EH (cell line): ENCODE results near the gene CLDN20.

Experiments used
- DNase-seq: peaks from one replicate; pipeline ENCODE4 v3.0.0-alpha.2; 2015; ENCODE audit warnings: low read depth

CLDN20 gene

DNA sequence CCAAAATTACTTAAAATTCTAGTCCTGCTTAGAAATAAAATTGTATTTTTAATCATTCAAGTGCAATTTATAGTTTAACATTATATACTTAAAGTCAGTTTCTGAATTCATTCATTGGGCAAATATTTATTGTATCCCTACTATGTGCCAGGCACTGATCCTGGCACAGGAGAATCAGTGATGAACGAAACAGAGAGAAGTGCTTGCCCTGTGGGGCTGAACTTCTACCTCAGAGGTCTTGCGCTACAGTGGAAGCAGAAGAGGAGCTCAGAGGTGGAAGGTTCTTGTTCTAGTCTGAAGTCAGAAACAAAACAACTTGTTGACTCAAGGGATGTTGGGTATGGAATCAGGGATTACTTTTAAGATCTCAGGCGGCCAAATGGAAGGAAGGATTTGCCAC lies 6.0 kb downstream of the CLDN20 start:
- DNase-seq = no peak

DNA sequence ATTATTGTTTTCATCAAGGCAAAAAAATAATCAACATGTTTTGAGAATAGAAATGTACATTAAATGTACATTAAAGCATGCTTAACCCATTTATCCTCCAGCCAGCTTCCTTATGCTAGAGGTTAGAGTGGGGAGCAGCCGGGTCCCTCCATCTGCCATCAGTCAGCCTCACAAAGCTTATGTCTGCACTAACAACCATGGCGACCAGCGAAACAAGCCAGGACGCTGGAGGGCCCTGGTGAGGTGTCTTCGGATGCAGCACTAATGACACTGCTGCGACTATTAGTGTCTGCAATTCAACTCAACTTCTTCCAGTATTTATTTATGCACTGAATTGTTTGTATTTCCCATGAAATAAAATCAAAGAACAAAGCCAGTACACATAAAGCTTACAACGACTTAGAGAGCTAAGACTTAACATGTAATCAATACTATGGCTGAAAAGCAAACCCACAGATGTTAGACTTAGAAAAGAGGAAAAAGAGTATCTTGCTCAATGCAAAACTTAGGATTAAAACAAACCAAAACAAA lies 6.8 kb downstream of the CLDN20 start:
- no peak for DNase-seq

DNA sequence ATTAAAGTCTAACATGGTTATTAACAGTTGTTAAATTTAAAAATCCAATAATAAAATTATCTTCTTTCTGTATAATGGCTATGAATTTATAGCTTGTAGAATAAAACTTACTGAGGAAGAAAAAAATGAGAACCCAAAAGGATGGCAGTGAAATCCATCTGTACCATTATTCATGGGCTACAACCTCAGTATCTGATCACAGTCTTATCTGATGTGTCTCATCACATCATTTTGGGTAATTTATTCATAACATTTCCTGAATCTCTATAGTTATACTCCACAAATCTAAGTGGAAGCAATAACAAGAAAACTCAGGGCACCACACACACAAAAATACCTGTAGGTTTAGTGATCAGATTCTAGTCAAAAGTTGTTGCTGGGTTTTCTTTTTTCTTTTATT lies 7.3 kb downstream of the CLDN20 start:
- no peak for DNase-seq

DNA sequence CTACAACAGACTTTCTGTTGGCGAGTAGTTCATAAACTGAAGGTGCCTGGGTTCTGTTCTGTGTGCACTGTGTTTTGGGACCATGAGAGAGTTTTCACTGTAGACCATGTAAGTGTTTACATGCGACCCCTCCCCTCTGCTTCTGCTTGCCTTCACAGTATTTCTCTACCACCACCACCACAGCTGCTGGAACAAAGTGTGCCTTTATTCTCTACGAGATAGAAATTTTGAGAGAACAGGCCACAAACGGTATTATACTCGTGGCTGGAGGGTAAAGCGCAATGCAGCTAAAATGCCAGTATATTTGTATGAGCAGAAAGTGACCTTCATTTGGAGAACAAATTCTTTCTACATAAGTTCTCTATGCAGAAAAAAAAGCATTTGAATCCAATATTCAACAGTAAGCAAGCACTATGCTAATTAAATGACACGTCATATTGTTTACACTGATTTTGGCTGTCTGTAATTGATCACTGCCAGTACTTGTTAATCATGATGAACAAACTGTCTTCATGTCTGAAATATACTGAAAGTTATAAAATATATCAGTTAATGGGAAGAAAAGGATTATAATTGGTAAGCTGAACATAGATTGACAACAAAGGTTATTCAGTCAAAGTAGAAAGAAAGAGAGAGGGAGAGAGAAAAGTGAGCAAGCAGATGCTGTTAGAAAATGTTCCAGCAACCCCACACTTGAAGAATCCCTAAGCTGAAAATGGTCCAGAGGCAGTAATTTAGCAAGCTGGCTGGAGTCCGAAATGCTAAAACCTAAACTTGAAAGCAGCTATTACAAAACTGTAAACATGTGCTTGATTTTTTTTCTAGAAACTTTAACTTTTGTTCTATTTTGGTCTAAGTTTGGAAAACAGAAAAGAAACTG lies 8.8 kb downstream of the CLDN20 start:
- peak; percentile 25 for DNase-seq

DNA sequence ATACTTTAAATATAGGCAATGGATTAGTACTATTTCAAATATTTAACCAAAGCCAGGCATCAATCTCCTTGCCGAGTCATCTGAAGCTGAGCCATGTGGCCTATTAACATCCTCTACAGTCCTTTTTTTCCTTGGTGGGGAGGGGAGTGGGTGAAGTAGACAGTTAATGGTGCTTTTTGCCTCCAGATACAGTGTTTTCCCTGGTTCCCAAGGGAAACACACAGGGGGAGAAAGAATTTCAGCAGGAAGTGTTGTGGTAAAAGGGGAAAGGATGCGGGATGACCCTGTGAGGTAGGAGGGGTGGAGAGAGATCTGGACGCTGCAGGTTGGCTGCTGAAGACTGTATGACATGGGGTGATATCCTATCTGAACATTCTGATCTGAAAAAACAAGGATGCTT lies 9.6 kb downstream of the CLDN20 start:
- DNase-seq = peak; percentile 90

DNA sequence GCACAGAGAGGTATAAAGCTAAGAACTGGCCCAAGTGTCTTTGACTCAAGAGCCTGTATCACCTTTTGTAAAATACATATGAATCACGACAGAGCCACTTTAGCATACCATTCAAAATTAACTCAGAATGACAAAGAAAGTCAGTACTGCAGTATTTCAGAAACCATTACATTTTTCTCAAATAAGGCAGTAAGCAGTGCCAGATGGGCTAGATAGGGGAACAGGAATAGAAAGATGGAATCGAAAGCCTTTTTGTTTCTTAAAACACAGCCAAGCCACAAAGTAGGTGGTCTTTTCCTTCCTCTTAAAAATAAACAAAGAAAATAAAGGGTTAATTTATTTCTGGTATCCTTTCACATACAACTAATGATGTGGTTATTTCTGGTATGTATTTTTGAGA lies 10.3 kb downstream of the CLDN20 start:
- peak; percentile 70 for DNase-seq

DNA sequence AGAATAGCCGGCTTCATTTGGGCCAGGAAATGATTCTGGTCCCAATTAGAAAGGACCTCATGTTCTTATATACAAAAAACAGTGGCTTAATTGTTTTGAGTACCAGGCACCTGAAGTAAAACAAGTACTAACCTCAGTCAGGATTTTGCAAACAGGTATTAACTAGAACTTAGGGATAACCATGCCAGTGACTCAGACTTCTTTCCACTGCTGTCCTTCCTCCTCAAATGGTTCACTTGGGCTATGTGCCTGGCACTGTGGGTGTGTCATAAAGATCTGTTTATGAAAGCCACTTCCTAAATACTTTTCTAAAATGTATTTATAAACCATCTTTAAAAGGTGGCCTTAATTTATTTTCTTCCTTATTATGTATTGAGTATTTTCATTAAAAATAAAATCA lies 10.7 kb downstream of the CLDN20 start:
- peak; percentile 58 for DNase-seq

DNA sequence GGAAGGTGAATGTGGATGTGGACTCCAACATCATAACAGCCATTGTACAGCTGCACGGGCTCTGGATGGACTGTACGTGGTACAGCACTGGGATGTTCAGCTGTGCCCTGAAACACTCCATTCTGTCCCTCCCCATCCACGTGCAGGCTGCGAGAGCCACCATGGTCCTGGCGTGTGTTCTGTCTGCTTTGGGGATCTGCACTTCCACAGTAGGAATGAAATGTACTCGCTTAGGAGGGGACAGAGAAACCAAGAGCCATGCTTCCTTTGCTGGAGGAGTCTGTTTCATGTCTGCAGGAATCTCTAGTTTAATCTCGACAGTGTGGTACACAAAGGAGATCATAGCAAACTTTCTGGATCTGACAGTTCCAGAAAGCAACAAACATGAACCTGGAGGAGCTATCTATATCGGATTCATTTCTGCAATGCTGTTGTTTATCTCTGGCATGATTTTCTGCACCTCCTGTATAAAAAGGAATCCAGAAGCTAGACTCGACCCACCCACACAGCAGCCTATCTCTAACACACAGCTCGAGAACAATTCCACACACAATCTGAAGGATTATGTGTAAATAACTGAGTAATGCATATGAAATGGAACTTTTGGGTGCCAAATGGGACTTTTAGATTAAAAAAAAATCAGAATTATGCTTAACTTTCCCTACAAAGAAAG lies 12.1 kb downstream of the CLDN20 start:
- no peak for DNase-seq

DNA sequence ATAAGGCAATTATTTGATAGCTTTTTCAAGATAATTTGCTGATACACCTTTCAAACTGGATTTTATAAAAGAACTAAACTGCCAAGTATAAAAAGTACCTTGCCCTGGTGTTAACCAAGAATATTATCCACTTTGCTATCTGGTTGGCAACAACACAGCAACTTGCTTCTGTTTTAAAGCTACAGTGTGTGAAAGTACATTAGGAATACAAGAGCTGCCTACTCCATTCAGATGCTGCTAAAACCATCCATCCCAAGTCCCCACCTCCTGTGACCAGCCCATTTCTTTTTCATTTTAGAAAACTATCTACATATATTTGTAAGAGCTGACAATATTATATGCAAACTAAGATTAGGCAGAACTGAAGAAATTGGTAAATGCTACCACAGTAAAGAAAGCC lies 12.8 kb downstream of the CLDN20 start:
- no peak for DNase-seq

DNA sequence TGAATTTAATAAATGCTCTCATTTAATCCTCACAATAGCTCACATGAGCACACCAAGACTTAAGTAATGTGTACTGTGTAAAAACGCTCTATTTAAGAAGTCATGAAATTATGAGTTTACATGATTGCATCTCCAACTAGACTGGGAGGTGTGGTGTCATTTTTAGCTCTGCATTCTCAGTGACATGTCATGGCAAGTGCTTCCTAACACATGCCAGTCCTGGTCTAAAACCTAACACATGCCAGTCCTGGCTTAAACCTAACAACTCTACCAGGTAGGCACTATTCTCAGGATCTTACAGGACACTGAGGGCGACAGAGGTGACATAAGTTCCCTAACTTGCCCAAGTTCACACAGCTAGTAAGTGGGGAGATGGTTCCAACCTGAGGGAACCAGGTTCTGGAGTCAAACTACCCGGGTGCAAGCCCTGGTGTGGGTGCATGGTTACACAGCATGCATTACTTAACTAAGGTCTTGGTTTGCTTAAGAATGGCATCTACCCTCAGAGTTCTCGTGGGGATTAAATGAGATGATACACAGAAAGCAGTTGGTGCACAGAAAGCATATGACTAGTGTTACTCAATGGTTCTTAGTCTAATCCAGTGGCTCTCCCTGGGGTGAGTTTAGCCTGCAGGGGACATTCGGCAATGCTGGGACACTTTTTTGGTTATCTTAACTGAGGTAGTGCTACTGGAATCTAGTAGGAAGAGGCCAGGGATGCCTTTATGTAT lies 14.7 kb downstream of the CLDN20 start:
- no peak for DNase-seq

DNA sequence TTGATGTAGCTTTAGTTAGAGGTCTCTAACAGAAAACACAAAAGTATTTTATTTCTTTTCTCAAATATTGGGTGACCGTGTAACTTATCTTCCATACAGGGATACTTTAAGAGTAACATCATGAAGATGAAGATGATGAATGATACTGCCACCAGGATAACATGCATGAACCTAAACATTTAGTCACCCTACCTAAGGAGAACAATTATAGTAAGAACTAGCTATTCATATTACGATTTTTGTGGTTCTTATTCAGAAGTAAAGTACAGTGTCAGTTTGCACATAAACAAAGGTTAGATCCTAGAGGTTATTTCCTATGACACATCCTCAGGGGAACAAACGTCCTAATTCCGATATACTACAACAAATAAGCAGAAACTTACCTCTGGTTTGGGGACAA lies 21.0 kb downstream of the CLDN20 start:
- no peak for DNase-seq

DNA sequence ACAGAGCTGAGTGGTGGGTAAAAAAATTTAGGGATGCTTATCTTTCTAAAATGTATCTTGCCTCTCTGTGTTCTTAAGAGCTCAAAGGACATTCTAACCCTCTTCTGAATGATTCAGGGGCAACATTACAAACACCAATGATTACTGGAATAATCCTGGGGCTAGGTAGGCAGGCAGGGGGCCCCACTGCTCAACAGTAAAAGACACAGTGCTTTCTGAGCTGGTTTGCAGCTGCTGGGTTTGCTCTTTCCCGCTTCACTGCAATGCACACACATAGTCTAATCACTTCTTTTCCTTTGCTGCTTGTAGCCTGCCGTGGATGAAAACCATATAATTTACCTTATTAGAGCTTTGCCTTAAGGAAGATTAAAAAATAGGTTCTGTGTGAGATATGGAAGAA lies 23.9 kb downstream of the CLDN20 start:
- DNase-seq = no peak

DNA sequence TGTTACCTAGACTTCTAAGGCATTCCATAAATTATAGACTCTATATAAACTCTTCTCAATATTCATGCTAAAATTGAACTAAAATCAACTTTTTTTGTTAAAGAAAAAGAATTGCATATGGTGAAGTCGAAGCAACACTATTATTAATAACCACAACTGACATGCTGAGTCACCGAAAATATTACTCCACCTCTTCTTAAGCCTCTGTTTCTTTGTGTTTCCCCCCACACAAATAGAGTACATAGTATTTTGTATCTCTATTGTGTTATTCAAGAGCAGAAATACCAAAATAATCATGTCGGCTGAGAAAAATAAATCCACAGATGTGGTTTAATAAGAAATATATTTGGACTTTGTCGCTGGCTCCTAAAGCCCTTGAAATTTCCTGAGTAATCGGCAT lies 26.7 kb downstream of the CLDN20 start:
- no peak for DNase-seq

DNA sequence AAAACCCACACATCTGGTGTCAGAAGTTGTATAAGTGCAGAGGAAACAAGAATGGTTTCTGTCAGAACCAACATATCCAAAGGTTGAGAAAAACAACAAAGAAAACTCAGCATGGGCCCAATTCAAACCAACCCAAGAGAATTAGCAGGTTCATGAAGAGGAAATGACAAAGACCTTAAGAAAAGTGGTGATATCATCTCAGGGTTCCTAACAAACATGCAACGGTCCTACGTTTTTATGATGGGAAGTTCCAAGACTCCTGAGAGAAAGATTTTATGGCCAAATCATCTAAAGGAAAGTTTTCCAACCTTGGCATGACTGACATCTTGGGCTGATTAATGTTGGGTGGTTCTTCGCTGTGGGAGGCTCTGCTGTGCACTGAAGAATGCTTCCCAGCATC lies 27.5 kb downstream of the CLDN20 start:
- DNase-seq = peak; percentile 38

DNA sequence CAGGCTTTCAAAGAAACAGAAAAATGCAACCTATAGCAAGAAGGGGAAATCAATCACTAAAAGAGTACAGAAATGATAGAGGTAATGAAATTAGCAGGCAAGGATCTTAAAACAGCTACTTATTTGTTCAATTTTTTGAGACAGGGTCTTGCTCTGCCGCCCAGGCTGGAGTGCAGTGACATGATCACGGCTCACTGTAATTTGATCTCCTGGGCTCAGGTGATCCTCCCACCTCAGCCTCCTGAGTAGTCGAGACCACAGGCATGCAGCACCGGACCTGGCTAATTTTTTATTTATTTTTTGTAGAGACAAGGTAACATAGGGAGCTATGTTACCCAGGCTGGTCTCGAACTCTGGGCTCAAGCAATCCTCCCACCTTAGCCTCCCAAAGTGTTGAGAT lies 28.9 kb downstream of the CLDN20 start:
- no peak for DNase-seq

DNA sequence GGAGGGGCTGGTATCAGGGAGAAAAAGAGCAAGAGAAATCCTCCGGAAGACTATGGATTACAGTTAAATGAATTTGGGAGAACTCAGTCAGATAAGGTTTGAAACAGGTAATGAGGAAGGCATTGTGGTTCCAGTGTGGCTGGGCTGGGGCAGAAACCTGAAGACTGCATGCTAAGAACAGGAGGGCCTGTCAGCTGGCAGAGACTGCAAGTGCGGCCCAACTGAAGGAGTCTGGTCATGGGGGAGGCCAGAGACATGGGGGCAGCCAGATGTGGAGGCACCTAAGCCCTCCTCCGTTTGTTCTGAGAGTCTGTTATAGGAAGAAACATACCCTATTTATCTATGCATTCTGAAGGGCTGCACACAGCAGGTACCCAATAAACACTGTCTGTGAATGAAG lies 33.9 kb downstream of the CLDN20 start:
- DNase-seq = no peak

DNA sequence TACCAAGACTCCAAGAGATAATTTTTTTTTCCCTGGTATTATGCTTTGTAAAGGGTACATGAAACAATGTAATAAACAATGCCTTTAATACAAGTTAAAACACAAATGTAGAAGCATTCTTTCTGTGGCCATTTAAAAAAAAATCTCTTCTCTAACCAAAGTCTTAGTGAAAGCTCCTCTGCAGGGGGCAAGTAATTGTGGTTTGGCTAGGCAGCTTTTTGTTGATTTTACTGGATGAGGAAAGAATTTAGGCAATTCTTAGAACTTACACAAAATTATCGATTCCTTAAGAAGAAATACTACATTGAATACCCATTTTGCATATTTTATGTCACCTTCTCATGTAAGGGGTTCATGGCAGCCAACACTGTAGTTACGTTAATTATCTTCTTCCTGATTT lies 38.1 kb downstream of the CLDN20 start:
- DNase-seq = peak; percentile 74

DNA sequence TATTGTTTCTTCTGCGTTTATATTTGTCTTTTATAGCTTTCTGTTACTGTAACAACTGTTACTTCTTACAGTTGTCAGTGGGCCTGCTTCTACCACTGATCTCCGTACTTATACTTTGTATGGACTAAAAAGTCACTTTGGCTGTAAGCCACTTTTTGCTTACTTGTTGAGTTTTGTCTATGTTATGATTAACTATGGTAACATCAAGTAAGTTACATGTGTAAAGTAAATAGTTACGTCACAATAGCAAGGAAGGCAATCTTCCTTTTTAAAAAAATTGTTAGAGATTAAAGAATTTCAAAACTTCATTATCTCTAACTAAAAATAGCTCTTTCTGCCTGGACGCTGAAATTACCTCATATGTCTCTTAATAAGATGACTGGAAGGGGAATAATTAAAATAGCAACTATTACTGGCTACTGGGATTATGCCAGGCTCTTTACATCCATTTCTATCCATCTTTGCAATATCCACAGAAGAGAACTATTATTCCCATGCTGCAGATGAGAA lies 39.6 kb downstream of the CLDN20 start:
- peak; percentile 53 for DNase-seq

DNA sequence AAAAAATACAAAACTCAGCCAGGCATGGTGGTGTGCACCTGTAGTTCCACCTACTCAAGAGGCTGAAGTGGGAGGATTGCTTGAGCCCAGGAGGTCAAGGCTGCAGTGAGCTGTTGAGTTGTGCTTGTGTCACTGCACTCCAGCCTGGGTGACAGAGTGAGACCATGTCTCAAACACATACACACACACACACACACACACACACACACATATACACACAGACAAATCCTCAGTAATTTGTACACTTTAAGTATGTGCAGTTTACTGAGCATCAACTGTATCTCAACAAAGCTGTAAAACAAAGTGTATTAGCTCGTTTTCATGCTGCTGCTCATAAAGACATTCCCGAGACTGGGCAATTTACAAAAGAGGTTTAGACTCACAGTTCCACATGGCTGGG lies 43.1 kb downstream of the CLDN20 start:
- DNase-seq = no peak

DNA sequence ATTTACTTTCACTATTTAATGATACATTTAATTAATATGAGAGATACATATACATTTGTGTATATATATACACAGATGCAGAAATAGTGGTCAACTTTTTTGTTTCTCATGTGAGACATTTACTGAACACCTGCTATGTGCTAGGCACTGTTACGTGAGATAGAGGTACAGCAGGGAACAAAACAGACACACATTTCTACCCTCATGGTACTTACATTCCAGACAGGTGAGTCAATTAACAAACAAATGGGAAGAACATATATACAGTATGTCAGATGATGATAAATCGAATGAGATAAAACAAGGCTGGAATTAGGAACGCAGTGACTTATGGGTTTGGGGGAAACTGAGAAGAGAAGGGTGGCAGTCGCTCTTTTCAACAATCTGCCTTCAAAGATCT lies 45.3 kb downstream of the CLDN20 start:
- DNase-seq = no peak

DNA sequence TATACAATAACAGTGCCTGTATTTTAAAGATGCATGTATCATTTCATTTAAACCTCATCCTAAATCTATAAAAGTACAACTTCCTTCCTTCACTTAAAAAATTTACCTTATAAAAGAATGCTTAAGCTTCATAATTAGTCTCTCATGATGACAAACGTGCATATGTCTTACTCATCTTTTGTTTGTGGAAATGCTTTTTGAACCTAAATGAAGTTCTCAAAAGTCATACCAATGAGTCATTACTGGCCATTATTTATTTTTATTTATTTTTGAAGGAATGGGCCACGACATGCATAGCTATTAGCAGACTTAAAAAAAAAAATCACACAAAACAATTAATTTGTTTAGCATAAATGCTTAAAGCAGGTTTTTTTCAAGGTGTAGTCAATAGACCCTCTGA lies 46.8 kb downstream of the CLDN20 start:
- peak; percentile 69 for DNase-seq

DNA sequence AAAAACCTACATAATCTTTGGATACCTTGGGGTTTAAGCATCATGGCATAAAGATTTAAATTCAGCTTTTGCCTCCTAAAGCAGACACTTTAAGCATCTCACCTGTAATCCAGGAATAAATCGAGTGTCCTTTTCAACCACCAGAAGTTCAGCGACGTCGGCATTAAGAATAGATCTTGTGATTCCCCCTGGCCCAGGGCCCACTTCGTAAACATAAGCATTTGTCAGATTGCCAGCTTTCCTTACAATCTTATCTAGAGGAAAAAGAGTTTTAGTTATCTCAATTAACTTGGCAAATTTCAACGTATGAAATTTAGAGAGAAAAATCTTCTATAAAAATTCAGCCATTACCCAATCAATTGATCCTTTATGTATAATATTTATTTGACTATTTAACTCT lies 47.3 kb downstream of the CLDN20 start:
- DNase-seq = no peak

DNA sequence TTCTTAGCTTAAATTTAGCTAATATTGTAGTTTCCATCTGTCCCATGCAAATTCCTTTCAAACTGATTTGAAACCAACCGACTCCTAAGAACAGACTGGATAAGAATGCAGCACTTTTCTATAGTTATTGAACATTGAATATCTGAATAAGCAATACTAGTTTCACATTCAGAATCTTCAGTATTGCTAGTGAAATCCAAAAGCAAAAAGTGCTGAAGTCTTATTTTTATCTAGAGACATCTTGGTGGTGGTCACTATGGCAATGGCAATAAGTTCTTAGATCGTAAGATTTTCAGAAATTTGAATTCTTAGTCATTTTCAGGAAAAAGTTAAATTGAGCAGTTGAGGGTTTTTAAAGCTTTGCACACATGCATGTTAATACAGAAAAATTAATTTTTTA lies 47.8 kb downstream of the CLDN20 start:
- no peak for DNase-seq
